Measurements from ENCODE around the gene GOLGA6C.
"Not testable (repeated sequence)": the region's sequence is repeated elsewhere in the genome, so short reads cannot be mapped to it uniquely, and the experiment has no call there.

GOLGA6C gene

GRCh38 chr15:75319231-75319897 is 61.2 kb downstream of the GOLGA6C start:
- not testable (repeated sequence) for DNase-seq
